HUES48 (cell line): ENCODE results near the gene MAPKAP1.

ENCODE experiments used
- H3K27ac ChIP-seq: one replicate; pipeline ENCODE4 v1.7.0; 2013; ENCODE audit warnings: low read depth, low read length, inconsistent platforms
- H3K27me3 ChIP-seq: 2 replicates; pipeline ENCODE4 v1.6.1; 2013; ENCODE audit warnings: mild to moderate bottlenecking, low read length; ENCODE audit not compliant: control insufficient read depth, insufficient read depth
- H3K36me3 ChIP-seq: 2 replicates; pipeline ENCODE4 v1.6.1; 2013; ENCODE audit warnings: low read length; ENCODE audit not compliant: control insufficient read depth, insufficient read depth
- H3K4me1 ChIP-seq: 2 replicates; pipeline ENCODE4 v1.6.1; 2013; ENCODE audit warnings: mild to moderate bottlenecking, low read length; ENCODE audit not compliant: control insufficient read depth, insufficient read depth
- H3K4me3 ChIP-seq: 2 replicates; pipeline ENCODE4 v1.5.1; 2013; ENCODE audit warnings: mild to moderate bottlenecking, low read depth, low read length
- H3K9ac ChIP-seq: 2 replicates; pipeline ENCODE4 v1.6.1; 2013; ENCODE audit warnings: mild to moderate bottlenecking, low read depth, low read length, moderate library complexity
- H3K9me3 ChIP-seq: 2 replicates; pipeline ENCODE4 v1.6.1; 2013; ENCODE audit warnings: low read length; ENCODE audit not compliant: control insufficient read depth, insufficient read depth

The MAPKAP1 gene

GRCh38 chr9:125629446-125629845 lies 77.6 kb downstream of the MAPKAP1 start:
- H3K36me3 ChIP-seq, result no peaks in the 10 kb centered on the region
- H3K4me3 ChIP-seq, result no peak overlapping the region
- no peaks in the 10 kb centered on the region for H3K9me3 ChIP-seq
- peaks cover 26% of the 10 kb centered on the region for H3K4me1 ChIP-seq
- H3K9ac ChIP-seq, result no peak overlapping the region
- no peaks in the 10 kb centered on the region for H3K27me3 ChIP-seq
- H3K27ac ChIP-seq, result no peak overlapping the region

- no peak overlapping the region for H3K27ac ChIP-seq
- no peaks in the 10 kb centered on the region for H3K27me3 ChIP-seq
Measured at GRCh38 chr9:125626187-125626586, 80.8 kb downstream of the MAPKAP1 start.

GRCh38 chr9:125621170-125621569 lies 85.8 kb downstream of the MAPKAP1 start:
- Histone ChIP-seq H3K4me1 (0 out of 2 replicates have a peak, but pooled peaks cover 1% of the 10 kb centered on the region), H3K9ac (no peak overlapping the region), H3K27ac (no peak overlapping the region), H3K4me3 (no peak overlapping the region), H3K27me3 (no peaks in the 10 kb centered on the region), H3K36me3 (no peaks in the 10 kb centered on the region), H3K9me3 (no peaks in the 10 kb centered on the region)

More at GRCh38 chr9:125626187-125626586, 80.8 kb downstream of the MAPKAP1 start:
- H3K4me3 ChIP-seq, result no peak overlapping the region
- H3K9me3 ChIP-seq, result no peaks in the 10 kb centered on the region
- H3K9ac ChIP-seq, result no peak overlapping the region
- H3K4me1 ChIP-seq, result peaks cover 6% of the 10 kb centered on the region; the same call in 1 of the 2 replicates
- H3K36me3 ChIP-seq, result no peaks in the 10 kb centered on the region

GRCh38 chr9:125620216-125620615 lies 86.8 kb downstream of the MAPKAP1 start:
- no peak overlapping the region for H3K9ac ChIP-seq
- H3K27ac ChIP-seq, result no peak overlapping the region
- no peaks in the 10 kb centered on the region for H3K36me3 ChIP-seq
- H3K4me3 ChIP-seq, result no peak overlapping the region
- H3K4me1 ChIP-seq, result no peaks in the 10 kb centered on the region
- H3K27me3 ChIP-seq, result no peaks in the 10 kb centered on the region
- H3K9me3 ChIP-seq, result no peaks in the 10 kb centered on the region

- H3K9me3 ChIP-seq, result no peaks in the 10 kb centered on the region
- no peak overlapping the region for H3K27ac ChIP-seq
- H3K27me3 ChIP-seq, result no peaks in the 10 kb centered on the region
- H3K9ac ChIP-seq, result no peak overlapping the region
- no peaks in the 10 kb centered on the region for H3K4me1 ChIP-seq
- H3K4me3 ChIP-seq, result no peak overlapping the region
- no peaks in the 10 kb centered on the region for H3K36me3 ChIP-seq
Measured at GRCh38 chr9:125617087-125617486, 89.9 kb downstream of the MAPKAP1 start.

GRCh38 chr9:125613141-125613540 lies 93.9 kb downstream of the MAPKAP1 start:
- peaks cover 7% of the 10 kb centered on the region for H3K4me1 ChIP-seq
- no peak overlapping the region for H3K9ac ChIP-seq
- H3K27ac ChIP-seq, result no peak overlapping the region
- no peak overlapping the region for H3K4me3 ChIP-seq
- no peaks in the 10 kb centered on the region for H3K27me3 ChIP-seq
- no peaks in the 10 kb centered on the region for H3K36me3 ChIP-seq
- no peaks in the 10 kb centered on the region for H3K9me3 ChIP-seq

GRCh38 chr9:125612616-125613015 lies 94.4 kb downstream of the MAPKAP1 start:
- no peak overlapping the region for H3K27ac ChIP-seq
- H3K4me3 ChIP-seq, result no peak overlapping the region
- no peaks in the 10 kb centered on the region for H3K9me3 ChIP-seq
- H3K27me3 ChIP-seq, result no peaks in the 10 kb centered on the region
- H3K36me3 ChIP-seq, result no peaks in the 10 kb centered on the region
- no peak overlapping the region for H3K9ac ChIP-seq
- peaks cover 11% of the 10 kb centered on the region for H3K4me1 ChIP-seq

- peaks cover 18% of the 10 kb centered on the region for H3K4me1 ChIP-seq
- H3K36me3 ChIP-seq, result no peaks in the 10 kb centered on the region
- H3K9ac ChIP-seq, result no peak overlapping the region
- no peak overlapping the region for H3K27ac ChIP-seq
- H3K9me3 ChIP-seq, result no peaks in the 10 kb centered on the region
- H3K27me3 ChIP-seq, result no peaks in the 10 kb centered on the region
- no peak overlapping the region for H3K4me3 ChIP-seq
Measured at GRCh38 chr9:125611121-125611765, 95.8 kb downstream of the MAPKAP1 start.

- no peaks in the 10 kb centered on the region for H3K9me3 ChIP-seq
- peaks cover 29% of the 10 kb centered on the region for H3K4me1 ChIP-seq
- H3K9ac ChIP-seq, result no peak overlapping the region
- no peak overlapping the region for H3K27ac ChIP-seq
- H3K27me3 ChIP-seq, result no peaks in the 10 kb centered on the region
- H3K4me3 ChIP-seq, result no peak overlapping the region
- no peaks in the 10 kb centered on the region for H3K36me3 ChIP-seq
Measured at GRCh38 chr9:125609744-125610143, 97.3 kb downstream of the MAPKAP1 start.

- H3K27me3 ChIP-seq, result no peaks in the 10 kb centered on the region
- H3K9me3 ChIP-seq, result no peaks in the 10 kb centered on the region
- H3K4me1 ChIP-seq, result peaks cover 37% of the 10 kb centered on the region
- no peak overlapping the region for H3K9ac ChIP-seq
- H3K36me3 ChIP-seq, result no peaks in the 10 kb centered on the region
- H3K27ac ChIP-seq, result no peak overlapping the region
- H3K4me3 ChIP-seq, result no peak overlapping the region
Measured at GRCh38 chr9:125608489-125609224, 98.4 kb downstream of the MAPKAP1 start.

- H3K4me3 ChIP-seq, result no peak overlapping the region
- H3K36me3 ChIP-seq, result no peaks in the 10 kb centered on the region
- H3K4me1 ChIP-seq, result peaks cover 41% of the 10 kb centered on the region
- no peaks in the 10 kb centered on the region for H3K27me3 ChIP-seq
- no peak overlapping the region for H3K9ac ChIP-seq
- no peak overlapping the region for H3K27ac ChIP-seq
- no peaks in the 10 kb centered on the region for H3K9me3 ChIP-seq
Measured at GRCh38 chr9:125604196-125604595, 102.8 kb downstream of the MAPKAP1 start.
